WTC11 (cell line): Measurements from ENCODE around the gene OPCML.

Experiments
- ATF3 ChIP-seq: sonication (generic); formaldehyde crosslinking; conservative IDR thresholded peaks from 2 replicates; pipeline ENCODE4 v1.8.1; 2022; ENCODE audit warnings: mild to moderate bottlenecking, missing genetic modification reagents
- CREM ChIP-seq: sonication (generic); formaldehyde crosslinking; IDR thresholded peaks from 2 replicates; pipeline ENCODE4 v1.8.1; 2022; ENCODE audit warnings: mild to moderate bottlenecking, missing genetic modification reagents, moderate library complexity
- E2F1 ChIP-seq: sonication (generic); formaldehyde crosslinking; IDR thresholded peaks from 2 replicates; pipeline ENCODE4 v1.8.0; 2022; ENCODE audit warnings: mild to moderate bottlenecking, missing genetic modification reagents
- GABPB1 ChIP-seq: sonication (generic); formaldehyde crosslinking; IDR thresholded peaks from 2 replicates; pipeline ENCODE4 v1.8.1; 2023; ENCODE audit warnings: mild to moderate bottlenecking, missing genetic modification reagents
- MAX ChIP-seq: sonication (generic); formaldehyde crosslinking; IDR thresholded peaks from 2 replicates; pipeline ENCODE4 v1.8.0; 2022; ENCODE audit warnings: mild to moderate bottlenecking, missing genetic modification reagents
- NFATC4 ChIP-seq: fragments of 250-450 bp; sonication (Bioruptor Pico); IDR thresholded peaks from 2 replicates; pipeline ENCODE4 v1.9.0; 2021; ENCODE audit warnings: mild to moderate bottlenecking
- SP1 ChIP-seq: sonication (generic); formaldehyde crosslinking; conservative IDR thresholded peaks from 2 replicates; pipeline ENCODE4 v1.8.1; 2022; ENCODE audit warnings: missing genetic modification reagents
- TEAD1 ChIP-seq: sonication (generic); formaldehyde crosslinking; IDR thresholded peaks from 2 replicates; pipeline ENCODE4 v1.8.0; 2022; ENCODE audit warnings: mild to moderate bottlenecking, missing genetic modification reagents
- ZNF423 ChIP-seq: fragments of 250-450 bp; sonication (Bioruptor Pico); IDR thresholded peaks from 2 replicates; pipeline ENCODE4 v2.1.2; 2022; ENCODE audit warnings: mild to moderate bottlenecking, moderate library complexity
- TF ChIP-seq, protein P1 (sequence below): fragments of 200-600 bp; IDR thresholded peaks from 2 replicates; pipeline ENCODE4 v1.8.0; 2022; ENCODE audit warnings: antibody characterized with exemption
- TF ChIP-seq, protein P2 (sequence below): sonication (generic); formaldehyde crosslinking; IDR thresholded peaks from 2 replicates; pipeline ENCODE4 v1.8.1; 2023; ENCODE audit warnings: mild to moderate bottlenecking, missing genetic modification reagents, borderline replicate concordance
- TF ChIP-seq, protein P3 (sequence below): sonication (generic); formaldehyde crosslinking; IDR thresholded peaks from 2 replicates; pipeline ENCODE4 v1.8.1; 2023; ENCODE audit warnings: mild to moderate bottlenecking, missing genetic modification reagents

DNA sequence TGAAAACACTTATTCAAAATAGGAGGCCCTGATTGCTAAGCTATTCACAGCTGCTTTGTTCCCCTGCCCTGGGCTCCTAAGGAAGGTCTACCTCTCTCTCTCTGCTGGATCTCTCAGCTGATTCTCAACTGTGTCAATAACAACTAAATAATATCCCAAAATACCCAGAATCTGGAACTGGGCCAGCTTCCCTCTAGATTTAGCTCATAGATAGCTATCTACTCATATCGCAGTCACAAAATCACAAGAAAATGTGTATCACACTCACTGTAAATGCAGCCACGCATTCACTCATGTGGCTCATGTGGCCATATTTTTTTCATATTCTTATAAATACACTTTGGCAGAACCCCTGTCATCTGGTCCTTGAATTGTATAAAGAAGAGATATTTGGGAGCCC, 555.1 kb downstream of the OPCML start:
- TF ChIP-seq, protein P1, sequence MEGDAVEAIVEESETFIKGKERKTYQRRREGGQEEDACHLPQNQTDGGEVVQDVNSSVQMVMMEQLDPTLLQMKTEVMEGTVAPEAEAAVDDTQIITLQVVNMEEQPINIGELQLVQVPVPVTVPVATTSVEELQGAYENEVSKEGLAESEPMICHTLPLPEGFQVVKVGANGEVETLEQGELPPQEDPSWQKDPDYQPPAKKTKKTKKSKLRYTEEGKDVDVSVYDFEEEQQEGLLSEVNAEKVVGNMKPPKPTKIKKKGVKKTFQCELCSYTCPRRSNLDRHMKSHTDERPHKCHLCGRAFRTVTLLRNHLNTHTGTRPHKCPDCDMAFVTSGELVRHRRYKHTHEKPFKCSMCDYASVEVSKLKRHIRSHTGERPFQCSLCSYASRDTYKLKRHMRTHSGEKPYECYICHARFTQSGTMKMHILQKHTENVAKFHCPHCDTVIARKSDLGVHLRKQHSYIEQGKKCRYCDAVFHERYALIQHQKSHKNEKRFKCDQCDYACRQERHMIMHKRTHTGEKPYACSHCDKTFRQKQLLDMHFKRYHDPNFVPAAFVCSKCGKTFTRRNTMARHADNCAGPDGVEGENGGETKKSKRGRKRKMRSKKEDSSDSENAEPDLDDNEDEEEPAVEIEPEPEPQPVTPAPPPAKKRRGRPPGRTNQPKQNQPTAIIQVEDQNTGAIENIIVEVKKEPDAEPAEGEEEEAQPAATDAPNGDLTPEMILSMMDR: no peak
- TF ChIP-seq, protein P2, sequence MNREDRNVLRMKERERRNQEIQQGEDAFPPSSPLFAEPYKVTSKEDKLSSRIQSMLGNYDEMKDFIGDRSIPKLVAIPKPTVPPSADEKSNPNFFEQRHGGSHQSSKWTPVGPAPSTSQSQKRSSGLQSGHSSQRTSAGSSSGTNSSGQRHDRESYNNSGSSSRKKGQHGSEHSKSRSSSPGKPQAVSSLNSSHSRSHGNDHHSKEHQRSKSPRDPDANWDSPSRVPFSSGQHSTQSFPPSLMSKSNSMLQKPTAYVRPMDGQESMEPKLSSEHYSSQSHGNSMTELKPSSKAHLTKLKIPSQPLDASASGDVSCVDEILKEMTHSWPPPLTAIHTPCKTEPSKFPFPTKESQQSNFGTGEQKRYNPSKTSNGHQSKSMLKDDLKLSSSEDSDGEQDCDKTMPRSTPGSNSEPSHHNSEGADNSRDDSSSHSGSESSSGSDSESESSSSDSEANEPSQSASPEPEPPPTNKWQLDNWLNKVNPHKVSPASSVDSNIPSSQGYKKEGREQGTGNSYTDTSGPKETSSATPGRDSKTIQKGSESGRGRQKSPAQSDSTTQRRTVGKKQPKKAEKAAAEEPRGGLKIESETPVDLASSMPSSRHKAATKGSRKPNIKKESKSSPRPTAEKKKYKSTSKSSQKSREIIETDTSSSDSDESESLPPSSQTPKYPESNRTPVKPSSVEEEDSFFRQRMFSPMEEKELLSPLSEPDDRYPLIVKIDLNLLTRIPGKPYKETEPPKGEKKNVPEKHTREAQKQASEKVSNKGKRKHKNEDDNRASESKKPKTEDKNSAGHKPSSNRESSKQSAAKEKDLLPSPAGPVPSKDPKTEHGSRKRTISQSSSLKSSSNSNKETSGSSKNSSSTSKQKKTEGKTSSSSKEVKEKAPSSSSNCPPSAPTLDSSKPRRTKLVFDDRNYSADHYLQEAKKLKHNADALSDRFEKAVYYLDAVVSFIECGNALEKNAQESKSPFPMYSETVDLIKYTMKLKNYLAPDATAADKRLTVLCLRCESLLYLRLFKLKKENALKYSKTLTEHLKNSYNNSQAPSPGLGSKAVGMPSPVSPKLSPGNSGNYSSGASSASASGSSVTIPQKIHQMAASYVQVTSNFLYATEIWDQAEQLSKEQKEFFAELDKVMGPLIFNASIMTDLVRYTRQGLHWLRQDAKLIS: no peak
- TF ChIP-seq ATF3 (CRISPR knock-in tag) (no peak), NFATC4 (CRISPR knock-in tag) (no peak), MAX (CRISPR knock-in tag) (no peak), ZNF423 (CRISPR knock-in tag) (no peak), SP1 (CRISPR knock-in tag) (no peak), GABPB1 (CRISPR knock-in tag) (no peak), TEAD1 (CRISPR knock-in tag) (no peak), E2F1 (CRISPR knock-in tag) (no peak), CREM (no peak)
- TF ChIP-seq, protein P3, sequence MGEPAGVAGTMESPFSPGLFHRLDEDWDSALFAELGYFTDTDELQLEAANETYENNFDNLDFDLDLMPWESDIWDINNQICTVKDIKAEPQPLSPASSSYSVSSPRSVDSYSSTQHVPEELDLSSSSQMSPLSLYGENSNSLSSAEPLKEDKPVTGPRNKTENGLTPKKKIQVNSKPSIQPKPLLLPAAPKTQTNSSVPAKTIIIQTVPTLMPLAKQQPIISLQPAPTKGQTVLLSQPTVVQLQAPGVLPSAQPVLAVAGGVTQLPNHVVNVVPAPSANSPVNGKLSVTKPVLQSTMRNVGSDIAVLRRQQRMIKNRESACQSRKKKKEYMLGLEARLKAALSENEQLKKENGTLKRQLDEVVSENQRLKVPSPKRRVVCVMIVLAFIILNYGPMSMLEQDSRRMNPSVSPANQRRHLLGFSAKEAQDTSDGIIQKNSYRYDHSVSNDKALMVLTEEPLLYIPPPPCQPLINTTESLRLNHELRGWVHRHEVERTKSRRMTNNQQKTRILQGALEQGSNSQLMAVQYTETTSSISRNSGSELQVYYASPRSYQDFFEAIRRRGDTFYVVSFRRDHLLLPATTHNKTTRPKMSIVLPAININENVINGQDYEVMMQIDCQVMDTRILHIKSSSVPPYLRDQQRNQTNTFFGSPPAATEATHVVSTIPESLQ (CRISPR knock-in tag): no peak
